ENCODE measurements around the gene RPL38.

The RPL38 gene

DNA sequence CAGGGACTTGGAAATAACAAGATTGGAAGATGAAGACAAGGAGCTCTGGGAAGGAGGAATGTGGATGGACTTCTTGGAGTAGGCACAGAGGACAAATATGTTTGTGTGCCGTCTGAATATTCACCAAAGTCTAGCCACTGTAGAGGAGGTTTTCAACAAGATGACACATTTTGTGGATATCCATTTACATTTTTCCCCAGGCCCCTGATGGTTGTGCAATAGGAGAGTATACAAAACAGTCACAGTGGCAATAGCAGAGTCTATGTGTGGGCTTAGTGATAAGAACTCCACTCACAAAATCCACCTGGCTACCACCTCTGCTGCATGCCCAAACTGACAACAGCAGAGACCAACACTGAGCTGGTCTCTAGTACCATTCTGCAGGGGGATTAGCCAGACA is 32.6 kb upstream of the RPL38 start:
- TF ChIP-seq, protein P1, sequence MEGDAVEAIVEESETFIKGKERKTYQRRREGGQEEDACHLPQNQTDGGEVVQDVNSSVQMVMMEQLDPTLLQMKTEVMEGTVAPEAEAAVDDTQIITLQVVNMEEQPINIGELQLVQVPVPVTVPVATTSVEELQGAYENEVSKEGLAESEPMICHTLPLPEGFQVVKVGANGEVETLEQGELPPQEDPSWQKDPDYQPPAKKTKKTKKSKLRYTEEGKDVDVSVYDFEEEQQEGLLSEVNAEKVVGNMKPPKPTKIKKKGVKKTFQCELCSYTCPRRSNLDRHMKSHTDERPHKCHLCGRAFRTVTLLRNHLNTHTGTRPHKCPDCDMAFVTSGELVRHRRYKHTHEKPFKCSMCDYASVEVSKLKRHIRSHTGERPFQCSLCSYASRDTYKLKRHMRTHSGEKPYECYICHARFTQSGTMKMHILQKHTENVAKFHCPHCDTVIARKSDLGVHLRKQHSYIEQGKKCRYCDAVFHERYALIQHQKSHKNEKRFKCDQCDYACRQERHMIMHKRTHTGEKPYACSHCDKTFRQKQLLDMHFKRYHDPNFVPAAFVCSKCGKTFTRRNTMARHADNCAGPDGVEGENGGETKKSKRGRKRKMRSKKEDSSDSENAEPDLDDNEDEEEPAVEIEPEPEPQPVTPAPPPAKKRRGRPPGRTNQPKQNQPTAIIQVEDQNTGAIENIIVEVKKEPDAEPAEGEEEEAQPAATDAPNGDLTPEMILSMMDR (IDR thresholded peaks at IDR 0.05; ENCODE audit: low read depth, low read length), result no peak
- H3K4me3 ChIP-seq (ENCODE audit: low read depth, low read length), result no peak overlapping the region
- in situ Hi-C loops (cut with HindIII; ENCODE audit: low sequenced_read_pairs), result no loop called here
- DNase-seq (ENCODE audit: low read depth, low spot score), result no peak

DNA sequence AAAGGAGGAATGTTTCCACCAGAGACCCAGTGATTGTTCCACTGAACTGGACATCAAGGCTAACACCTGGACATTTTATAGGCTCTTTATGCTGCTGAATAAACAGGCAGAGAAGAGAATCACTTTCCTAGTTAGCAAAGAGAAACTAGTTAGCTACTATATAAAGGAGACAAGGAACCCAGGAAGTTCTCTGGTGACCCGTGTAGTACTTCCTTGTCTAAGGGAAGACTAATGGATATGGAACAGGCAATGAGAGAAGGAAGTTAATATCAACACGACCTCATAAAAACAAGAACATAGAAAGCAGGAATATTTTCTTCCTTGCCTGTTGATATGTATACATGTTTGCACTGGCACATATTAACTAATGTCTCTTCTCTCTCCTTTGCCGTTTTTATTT is 30.8 kb upstream of the RPL38 start:
- H3K4me3 ChIP-seq (ENCODE audit: low read depth, low read length), result no peak overlapping the region
- in situ Hi-C loops (cut with HindIII; ENCODE audit: low sequenced_read_pairs), result no loop called here
- DNase-seq (ENCODE audit: low read depth, low spot score), result no peak
- TF ChIP-seq, protein P1 (IDR thresholded peaks at IDR 0.05; ENCODE audit: low read depth, low read length), result no peak

DNA sequence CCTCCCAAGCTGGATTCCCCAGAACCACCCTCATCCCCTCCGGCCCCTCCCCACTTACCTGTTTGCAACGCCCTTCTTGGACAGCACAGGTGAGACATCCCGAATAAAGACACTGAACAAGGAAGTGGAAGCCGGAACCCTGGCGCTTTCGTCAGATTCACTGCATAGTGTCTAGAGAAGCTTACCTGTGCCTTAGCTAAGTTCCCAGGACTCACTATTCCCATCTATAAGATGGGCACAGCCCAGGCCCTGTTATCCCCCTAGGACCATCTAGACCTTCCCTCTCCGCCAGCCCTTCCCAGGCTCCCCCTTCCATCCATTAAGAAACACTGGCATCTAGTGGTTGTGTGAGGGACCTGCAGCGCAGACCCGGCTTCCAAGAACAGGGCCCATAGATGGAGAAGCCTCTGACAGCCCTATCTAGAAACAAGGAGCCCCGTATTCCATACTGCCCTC is 26.9 kb upstream of the RPL38 start:
- peak; percentile 57 for DNase-seq (ENCODE audit: low read depth, low spot score)
- in situ Hi-C loops (cut with HindIII; ENCODE audit: low sequenced_read_pairs), result no loop called here

DNA sequence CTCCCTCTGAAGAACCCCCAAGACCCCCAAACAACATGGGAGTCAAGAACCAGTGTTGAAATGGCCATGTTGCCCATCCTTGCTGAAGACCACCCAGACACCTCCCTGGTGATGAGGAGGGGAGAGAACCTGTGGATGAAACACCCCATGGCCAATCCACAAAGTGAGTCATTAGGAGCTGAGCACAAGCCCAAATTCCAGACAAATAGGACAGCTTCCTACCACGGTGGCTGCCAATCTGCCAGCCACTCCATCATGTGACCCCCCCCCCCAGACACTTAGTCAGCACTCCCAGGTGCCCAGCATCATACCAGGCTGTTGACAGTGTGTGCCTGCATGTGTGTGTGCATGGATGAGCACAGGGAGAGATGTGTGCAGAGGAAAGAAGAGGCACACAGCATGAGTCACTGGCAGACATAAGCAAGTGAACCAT is 26.4 kb upstream of the RPL38 start:
- in situ Hi-C loops (cut with HindIII; ENCODE audit: low sequenced_read_pairs), result no loop called here
- no peak for DNase-seq (ENCODE audit: low read depth, low spot score)
- H3K4me3 ChIP-seq (ENCODE audit: low read depth, low read length), result no peak overlapping the region
- TF ChIP-seq, protein P1 (IDR thresholded peaks at IDR 0.05; ENCODE audit: low read depth, low read length), result no peak

More for the DNA sequence above, 26.9 kb upstream of the RPL38 start:
- no peak overlapping the region for H3K4me3 ChIP-seq (ENCODE audit: low read depth, low read length)
- TF ChIP-seq, protein P1 (IDR thresholded peaks at IDR 0.05; ENCODE audit: low read depth, low read length), result peak; percentile 94

DNA sequence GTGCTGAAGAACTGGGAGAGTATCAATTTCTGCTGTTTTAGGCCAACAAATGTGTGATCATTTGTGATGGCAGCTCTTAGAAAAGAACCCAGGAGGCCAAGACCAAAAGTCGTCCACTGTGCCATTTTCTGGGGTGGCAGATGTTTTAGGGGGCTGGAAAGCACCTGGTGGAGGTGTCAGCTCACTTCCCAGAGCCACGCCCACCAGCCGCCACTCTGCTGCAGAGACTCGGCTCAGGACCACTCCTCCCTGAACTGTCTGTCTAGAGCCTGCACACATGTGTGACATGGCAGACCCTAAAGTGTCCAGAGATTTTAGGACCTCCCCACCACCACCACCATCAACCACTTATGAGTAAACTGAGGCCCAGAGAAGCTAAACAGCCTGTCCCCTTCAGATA is 23.9 kb upstream of the RPL38 start:
- in situ Hi-C loops (cut with HindIII; ENCODE audit: low sequenced_read_pairs), result no loop called here
- no peak for DNase-seq (ENCODE audit: low read depth, low spot score)
- no peak overlapping the region for H3K4me3 ChIP-seq (ENCODE audit: low read depth, low read length)
- TF ChIP-seq, protein P1 (IDR thresholded peaks at IDR 0.05; ENCODE audit: low read depth, low read length), result no peak

DNA sequence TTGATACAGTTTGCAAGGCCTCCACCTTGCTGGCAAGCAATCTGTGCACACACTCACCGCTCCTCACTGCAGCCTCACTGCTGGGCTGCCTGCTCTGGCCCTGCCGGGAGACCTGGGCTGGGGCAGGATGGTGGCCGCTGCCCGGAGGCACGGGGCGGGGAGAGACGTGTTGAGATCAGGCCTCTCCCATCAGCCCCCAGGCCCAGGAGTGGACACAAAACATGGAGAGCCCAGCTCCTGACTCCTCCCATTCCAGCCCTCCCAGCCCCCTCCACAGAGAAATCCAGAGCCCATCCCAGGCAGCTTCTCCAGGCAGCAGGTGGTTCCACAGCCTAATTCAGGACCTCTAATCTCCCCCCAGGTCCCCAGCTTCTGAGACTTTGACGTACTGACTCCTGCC is 23.1 kb upstream of the RPL38 start:
- in situ Hi-C loops (cut with HindIII; ENCODE audit: low sequenced_read_pairs), result no loop called here
- H3K4me3 ChIP-seq (ENCODE audit: low read depth, low read length), result no peak overlapping the region
- TF ChIP-seq, protein P1 (IDR thresholded peaks at IDR 0.05; ENCODE audit: low read depth, low read length), result no peak
- no peak for DNase-seq (ENCODE audit: low read depth, low spot score)

DNA sequence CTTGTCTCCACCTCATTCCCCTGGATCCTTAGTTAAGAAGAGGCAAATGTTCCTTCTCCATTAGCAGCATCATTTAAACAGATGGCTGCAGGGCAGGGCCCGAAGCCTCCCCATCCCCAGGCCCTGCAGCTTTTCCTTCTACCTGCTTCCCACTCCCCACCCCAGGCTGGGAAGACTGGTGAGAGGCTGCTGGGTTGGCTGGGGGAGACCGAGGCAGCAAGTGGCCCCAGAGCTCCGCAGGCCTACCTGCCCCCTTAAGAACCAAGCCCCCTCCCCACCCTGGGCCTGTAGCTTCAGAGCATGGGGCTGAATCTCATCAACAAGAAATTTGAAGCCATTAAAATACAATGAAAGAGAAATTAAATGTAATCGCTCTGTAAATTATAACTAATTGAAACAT is 22.1 kb upstream of the RPL38 start:
- H3K4me3 ChIP-seq (ENCODE audit: low read depth, low read length), result no peak overlapping the region
- TF ChIP-seq, protein P1 (IDR thresholded peaks at IDR 0.05; ENCODE audit: low read depth, low read length), result no peak
- DNase-seq (ENCODE audit: low read depth, low spot score), result no peak
- in situ Hi-C loops (cut with HindIII; ENCODE audit: low sequenced_read_pairs), result no loop called here
